GM12878 (cell line): Measurements from ENCODE around the gene POU2F3.

Experiments used
- CBFB ChIP-seq: IDR thresholded peaks from 2 replicates; pipeline ENCODE4 v1.6.1; 2016; ENCODE audit warnings: antibody characterized with exemption, low read depth
- CTCF ChIP-seq, 3 experiments: IDR thresholded peaks in 2 of 3; conservative IDR thresholded peaks in 1 of 3; 2 replicates each; pipeline ENCODE4 v1.5.1; 2011; ENCODE audit warnings: low read depth in 3 of 3, low read length in 3 of 3, mild to moderate bottlenecking in 3 of 3, control low read depth in 2 of 3, moderate library complexity in 2 of 3, inconsistent platforms in 1 of 3, mixed read lengths in 1 of 3; ENCODE audit not compliant: control insufficient read depth in 2 of 3, insufficient read depth in 1 of 3; ENCODE audit errors: extremely low read depth in 1 of 3
- HCFC1 ChIP-seq: fragments of 150-350 bp; IDR thresholded peaks from 2 replicates; pipeline ENCODE4 v1.6.1; 2014; ENCODE audit warnings: low read length

- TF ChIP-seq CBFB (no peak), CTCF (IDR thresholded peaks at IDR 0.05 in 2 of 3, conservative IDR thresholded peaks at IDR 0.05 in 1 of 3; ENCODE audit: control insufficient read depth in 2 of 3, extremely low read depth in 1 of 3, insufficient read depth in 1 of 3, low read depth in 3 of 3, low read length in 3 of 3) (no peak), HCFC1 (no peak)
Observed at GRCh38 chr11:120203626-120204025, 36.3 kb upstream of the POU2F3 start.
